HT1080 (cell line): ENCODE data around the gene MFAP2. TPM values are rescaled to one million over a fixed set of nuclear protein-coding genes. Genes with fewer than 3 reads are reported as not detected.

ENCODE experiments used
- DNase-seq: peaks from one replicate; pipeline ENCODE4 v3.0.0-alpha.2; 2015; ENCODE audit warnings: low read depth
- total RNA-seq: library from RNA; depleted of rRNA; stranded (reverse); fragments of >200 nt; shearing (Covaris generic); gene quantifications from 2 replicates; pipeline ENCODE4 v1.2.3, GENCODE V29; 2014

The MFAP2 gene
- total RNA-seq, 1 experiment from 2014 or later = not detected

GRCh38 chr1:16981269-16981849 lies 939 bp upstream of the MFAP2 start:
- DNase-seq = peak; percentile 92

- DNase-seq = no peak
These were observed 719 bp downstream of the MFAP2 start for GRCh38 chr1:16979475-16980327.

- DNase-seq = peak; percentile 23
These were observed 1.6 kb downstream of the MFAP2 start for GRCh38 chr1:16978567-16979474.

- no peak for DNase-seq
These were observed 2.3 kb downstream of the MFAP2 start for GRCh38 chr1:16978139-16978538.

- DNase-seq = no peak
These were observed 3.0 kb downstream of the MFAP2 start for GRCh38 chr1:16977377-16977776.

GRCh38 chr1:16976966-16977365 lies 3.5 kb downstream of the MFAP2 start:
- DNase-seq = no peak

- no peak for DNase-seq
These were observed 4.6 kb downstream of the MFAP2 start for GRCh38 chr1:16975838-16976237.

- DNase-seq = no peak
These were observed 5.2 kb downstream of the MFAP2 start for GRCh38 chr1:16975211-16975610.

GRCh38 chr1:16973215-16973614 lies 7.2 kb downstream of the MFAP2 start:
- DNase-seq = no peak

GRCh38 chr1:16972189-16972895 lies 8.1 kb downstream of the MFAP2 start:
- DNase-seq = no peak

GRCh38 chr1:16971341-16972188 lies 8.9 kb downstream of the MFAP2 start:
- no peak for DNase-seq

- no peak for DNase-seq
These were observed 10.1 kb downstream of the MFAP2 start for GRCh38 chr1:16970132-16970910.

GRCh38 chr1:16969651-16970050 lies 10.8 kb downstream of the MFAP2 start:
- no peak for DNase-seq

GRCh38 chr1:16969057-16969611 lies 11.3 kb downstream of the MFAP2 start:
- DNase-seq = no peak

- no peak for DNase-seq
These were observed 12.0 kb downstream of the MFAP2 start for GRCh38 chr1:16968372-16968771.

GRCh38 chr1:16967962-16968361 lies 12.5 kb downstream of the MFAP2 start:
- DNase-seq = no peak

GRCh38 chr1:16967095-16967575 lies 13.3 kb downstream of the MFAP2 start:
- DNase-seq = peak; percentile 39

- DNase-seq = no peak
These were observed 14.1 kb downstream of the MFAP2 start for GRCh38 chr1:16966282-16966681.

GRCh38 chr1:16965486-16966067 lies 14.8 kb downstream of the MFAP2 start:
- no peak for DNase-seq
